Loucy (cell line): ENCODE results near the gene SDK2.

ENCODE experiments used
- H2AFZ ChIP-seq: fragments of 200-600 bp; sonication (generic); 2 replicates; pipeline ENCODE4 v1.6.0; 2016; ENCODE audit warnings: antibody characterized with exemption, mild to moderate bottlenecking, low read length, moderate library complexity
- H3F3A ChIP-seq: fragments of 200-600 bp; 2 replicates; pipeline ENCODE4 v1.6.0; 2016; ENCODE audit warnings: antibody characterized with exemption, low read depth, mild to moderate bottlenecking
- H3K27me3 ChIP-seq: fragments of 200-600 bp; sonication (generic); 2 replicates; pipeline ENCODE4 v1.6.1; 2014; ENCODE audit warnings: low read length, mild to moderate bottlenecking; ENCODE audit not compliant: insufficient read depth, poor library complexity, severe bottlenecking
- H3K36me3 ChIP-seq: fragments of 200-600 bp; sonication (generic); 2 replicates; pipeline ENCODE4 v1.6.1; 2016; ENCODE audit warnings: low read length; ENCODE audit not compliant: insufficient read depth
- H3K4me1 ChIP-seq: fragments of 200-600 bp; sonication (generic); 2 replicates; pipeline ENCODE4 v1.5.1; 2014; ENCODE audit warnings: low read length, mild to moderate bottlenecking; ENCODE audit not compliant: insufficient read depth, poor library complexity, severe bottlenecking
- H3K4me2 ChIP-seq: fragments of 200-600 bp; sonication (generic); 2 replicates; pipeline ENCODE4 v1.6.0; 2014; ENCODE audit warnings: antibody characterized with exemption, low read length, low read depth, mild to moderate bottlenecking; ENCODE audit not compliant: poor library complexity, severe bottlenecking
- H3K4me3 ChIP-seq: fragments of 200-600 bp; sonication (generic); 2 replicates; pipeline ENCODE4 v1.5.1; 2014; ENCODE audit warnings: low read length, mild to moderate bottlenecking, mixed read lengths; ENCODE audit not compliant: poor library complexity, severe bottlenecking
- H3K79me2 ChIP-seq: fragments of 200-600 bp; sonication (generic); 2 replicates; pipeline ENCODE4 v1.6.1; 2014; ENCODE audit warnings: low read length; ENCODE audit not compliant: insufficient read depth
- H3K9ac ChIP-seq: fragments of 200-600 bp; sonication (generic); 2 replicates; pipeline ENCODE4 v1.6.0; 2014; ENCODE audit warnings: mild to moderate bottlenecking, low read depth, low read length, moderate library complexity; ENCODE audit not compliant: poor library complexity, severe bottlenecking
- H3K9me2 ChIP-seq: fragments of 200-600 bp; sonication (generic); replicated peaks from 2 replicates; pipeline ENCODE4 v1.6.1; 2016; ENCODE audit warnings: low read depth, low read length, mixed read lengths
- H3K9me3 ChIP-seq: fragments of 200-600 bp; sonication (generic); 2 replicates; pipeline ENCODE4 v1.6.1; 2014; ENCODE audit warnings: mild to moderate bottlenecking, antibody characterized with exemption, low read length, low read depth; ENCODE audit not compliant: insufficient read depth
- H4K20me1 ChIP-seq: fragments of 200-600 bp; sonication (generic); 2 replicates; pipeline ENCODE4 v1.6.0; 2014; ENCODE audit warnings: antibody characterized with exemption, low read length, mild to moderate bottlenecking; ENCODE audit not compliant: insufficient read depth, poor library complexity, severe bottlenecking
- CTCF ChIP-seq: fragments of 200-600 bp; sonication (generic); conservative IDR thresholded peaks from 2 replicates; pipeline ENCODE4 v1.5.1; 2014; ENCODE audit warnings: mild to moderate bottlenecking, antibody characterized with exemption, low read length
- EZH2phosphoT487 ChIP-seq: fragments of 200-600 bp; IDR thresholded peaks from 2 replicates; pipeline ENCODE4 v1.6.1; 2018; ENCODE audit warnings: antibody characterized with exemption, mild to moderate bottlenecking, moderate library complexity, borderline replicate concordance

SDK2 gene

GRCh38 chr17:73414171-73414955 is 229.9 kb downstream of the SDK2 start:
- no peaks in the 10 kb centered on the region for H3F3A ChIP-seq

GRCh38 chr17:73412914-73413313 is 231.3 kb downstream of the SDK2 start:
- no peaks in the 10 kb centered on the region for H3K9me2 ChIP-seq
- TF ChIP-seq CTCF (no peak), EZH2phosphoT487 (no peak)
- peaks cover 25% of the 10 kb centered on the region; the same call in 1 of the 2 replicates for H3K36me3 ChIP-seq
- no peaks in the 10 kb centered on the region for H3K4me1 ChIP-seq
- no peaks in the 10 kb centered on the region for H3K9me3 ChIP-seq
- no peak overlapping the region for H2AFZ ChIP-seq
- H3K79me2 ChIP-seq: no peaks in the 10 kb centered on the region
- no peaks in the 10 kb centered on the region for H4K20me1 ChIP-seq
- H3F3A ChIP-seq: no peaks in the 10 kb centered on the region
- H3K4me2 ChIP-seq: no peak overlapping the region
- no peak overlapping the region for H3K9ac ChIP-seq
- no peaks in the 10 kb centered on the region for H3K27me3 ChIP-seq
- H3K4me3 ChIP-seq: no peak overlapping the region

More at GRCh38 chr17:73414171-73414955, 229.9 kb downstream of the SDK2 start:
- Histone ChIP-seq H2AFZ (no peak overlapping the region), H3K9me2 (no peaks in the 10 kb centered on the region), H3K9ac (no peak overlapping the region), H3K4me2 (no peak overlapping the region), H3K4me1 (no peaks in the 10 kb centered on the region), H4K20me1 (no peaks in the 10 kb centered on the region), H3K4me3 (no peak overlapping the region), H3K9me3 (no peaks in the 10 kb centered on the region), H3K79me2 (no peaks in the 10 kb centered on the region), H3K36me3 (peaks cover 34% of the 10 kb centered on the region; the same call in 1 of the 2 replicates), H3K27me3 (no peaks in the 10 kb centered on the region)
- TF ChIP-seq CTCF (no peak), EZH2phosphoT487 (no peak)

GRCh38 chr17:73411313-73411747 is 232.9 kb downstream of the SDK2 start:
- Histone ChIP-seq H3K4me3 (no peak overlapping the region), H4K20me1 (no peaks in the 10 kb centered on the region), H3K27me3 (no peaks in the 10 kb centered on the region), H3K4me2 (no peak overlapping the region), H3K4me1 (no peaks in the 10 kb centered on the region), H3F3A (no peaks in the 10 kb centered on the region), H3K79me2 (no peaks in the 10 kb centered on the region), H2AFZ (no peak overlapping the region), H3K9ac (no peak overlapping the region), H3K9me2 (no peaks in the 10 kb centered on the region), H3K36me3 (peaks cover 24% of the 10 kb centered on the region; the same call in 1 of the 2 replicates), H3K9me3 (no peaks in the 10 kb centered on the region)
- no peak for TF ChIP-seq CTCF
- TF ChIP-seq EZH2phosphoT487: no peak
